NCI-H2029 treated with DMSO at 0.1 percent for 48 hours (cell line): ENCODE results near the gene NEURL1B.
A peak's percentile ranks its signal among the peaks of the same experiment; 100 is the strongest.
"Not testable (repeated sequence)": the region's sequence is repeated elsewhere in the genome, so short reads cannot be mapped to it uniquely, and the experiment has no call there.

ENCODE experiments used
- DNase-seq: peaks from one replicate; lab custom pipeline; 2025; lab: John Stamatoyannopoulos, UW

The NEURL1B gene, protein sequence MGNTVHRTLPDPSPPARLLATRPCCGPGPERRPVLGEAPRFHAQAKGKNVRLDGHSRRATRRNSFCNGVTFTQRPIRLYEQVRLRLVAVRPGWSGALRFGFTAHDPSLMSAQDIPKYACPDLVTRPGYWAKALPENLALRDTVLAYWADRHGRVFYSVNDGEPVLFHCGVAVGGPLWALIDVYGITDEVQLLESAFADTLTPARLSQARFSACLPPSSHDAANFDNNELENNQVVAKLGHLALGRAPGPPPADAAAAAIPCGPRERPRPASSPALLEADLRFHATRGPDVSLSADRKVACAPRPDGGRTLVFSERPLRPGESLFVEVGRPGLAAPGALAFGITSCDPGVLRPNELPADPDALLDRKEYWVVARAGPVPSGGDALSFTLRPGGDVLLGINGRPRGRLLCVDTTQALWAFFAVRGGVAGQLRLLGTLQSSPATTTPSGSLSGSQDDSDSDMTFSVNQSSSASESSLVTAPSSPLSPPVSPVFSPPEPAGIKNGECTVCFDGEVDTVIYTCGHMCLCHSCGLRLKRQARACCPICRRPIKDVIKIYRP

DNA sequence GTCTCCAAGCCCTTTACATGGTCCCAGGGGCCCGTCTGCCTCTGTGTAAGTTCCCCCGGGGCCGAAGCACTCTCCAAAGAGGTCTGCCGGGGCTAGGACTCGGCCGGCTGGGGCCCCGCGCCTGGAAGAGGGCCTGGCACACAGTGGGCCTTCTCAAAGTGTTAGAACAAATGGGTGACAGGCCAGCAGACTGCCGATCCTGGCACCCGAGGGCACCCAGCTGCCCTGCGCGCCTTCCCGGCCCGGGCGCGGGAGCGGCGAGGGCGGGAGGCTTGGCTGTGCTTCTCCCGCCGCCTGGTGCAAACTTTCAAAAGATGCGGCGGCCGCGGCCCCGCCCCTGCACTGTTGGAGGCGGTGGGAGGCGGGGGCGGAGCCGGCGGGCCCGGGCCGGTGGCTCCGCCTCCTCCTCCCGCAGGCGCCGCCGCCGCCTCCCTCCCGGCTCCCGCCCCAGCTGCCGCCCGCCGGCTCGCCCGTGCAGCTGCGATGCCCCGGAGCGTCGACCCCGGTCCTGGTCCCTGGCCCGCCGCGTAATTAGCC is at the start of gene NEURL1B:
NEURL1B (plus strand) TSS at position 442 of the 537 bp plus-strand sequence. CDS start 144 bp downstream, outside the sequence.
- peak; percentile 14 for DNase-seq

DNA sequence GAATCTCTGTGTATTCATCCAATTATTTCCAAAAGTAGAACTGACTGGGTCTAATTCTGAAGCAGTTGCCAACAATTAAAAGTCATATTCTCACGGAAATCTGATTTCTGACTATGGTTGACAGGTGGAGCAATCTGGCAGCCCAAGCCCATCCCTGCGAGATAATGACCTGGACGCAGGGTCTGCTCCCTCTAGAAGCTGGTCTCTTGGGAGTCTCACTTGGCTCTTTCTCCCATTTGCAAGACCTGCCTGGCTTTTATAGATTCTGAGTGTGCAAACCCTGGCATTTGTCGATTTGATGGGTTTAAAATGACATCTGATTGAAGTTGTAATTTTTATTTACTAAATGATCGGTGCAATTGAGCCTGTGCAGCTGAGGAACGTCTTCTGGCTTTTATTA is 49.4 kb upstream of the NEURL1B start:
- DNase-seq: no peak

DNA sequence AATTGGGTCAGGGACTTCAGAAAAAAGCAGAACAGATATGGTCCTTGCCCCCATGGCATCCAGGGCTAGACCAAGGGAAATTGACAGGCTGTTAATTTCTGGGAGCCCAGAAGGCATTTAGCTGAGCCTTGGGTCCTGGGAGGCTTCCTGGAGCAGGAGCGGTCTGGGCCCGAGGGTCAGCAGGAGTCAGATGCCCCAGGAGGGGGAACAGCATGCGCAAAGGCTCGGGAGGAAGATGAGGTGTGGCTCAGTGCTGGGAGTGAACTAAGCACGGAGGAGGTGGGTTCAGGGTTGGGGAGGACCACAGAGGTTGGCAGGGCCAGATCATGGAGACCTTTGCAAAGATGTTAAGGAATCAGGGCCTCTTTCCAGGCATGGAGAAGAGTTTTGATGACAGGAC is 48.2 kb upstream of the NEURL1B start:
- DNase-seq: no peak

DNA sequence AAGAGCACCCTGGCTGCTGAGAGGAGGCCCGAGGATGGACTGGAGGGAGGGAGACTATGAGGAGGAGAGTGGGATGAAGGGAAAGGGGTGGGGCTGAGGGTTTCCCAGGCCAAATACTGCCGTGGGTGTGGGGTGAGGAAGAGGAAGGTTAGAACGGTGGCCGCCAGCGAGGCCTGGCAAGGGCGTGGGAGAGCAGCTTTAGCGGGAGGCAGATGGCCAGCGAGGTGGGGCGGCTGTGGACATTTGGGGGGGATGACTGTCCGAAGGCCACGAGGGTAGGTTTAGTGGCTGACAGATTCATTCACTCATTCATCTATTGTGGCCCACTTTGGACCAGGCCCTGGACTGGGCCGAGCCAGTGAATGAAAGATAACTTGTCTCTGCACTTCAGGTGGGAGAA is 47.8 kb upstream of the NEURL1B start:
- no peak for DNase-seq

DNA sequence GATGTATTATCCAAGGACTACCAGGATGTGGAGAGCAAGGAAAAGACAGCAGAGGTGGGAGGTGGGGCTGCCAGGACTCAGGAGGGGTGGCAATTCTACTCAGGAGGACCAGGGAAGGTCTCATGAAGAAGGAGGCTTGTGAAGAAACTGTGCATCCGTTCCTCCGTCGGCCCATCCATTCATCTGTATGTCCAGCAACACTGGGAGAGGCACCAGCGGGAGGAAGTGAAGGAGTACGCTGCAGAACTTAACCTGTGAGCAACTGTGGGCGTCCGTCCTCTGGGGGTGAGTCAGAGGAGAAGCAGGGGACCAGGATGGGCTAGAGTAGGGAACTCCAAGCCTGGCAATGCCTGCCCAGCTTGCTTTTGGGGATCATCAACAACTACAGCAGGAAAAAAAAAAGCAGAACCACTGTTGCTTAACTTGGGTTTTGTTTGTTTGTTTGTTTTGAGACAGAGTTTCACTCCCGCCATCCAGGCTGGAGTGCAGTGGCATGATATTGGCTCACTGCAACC is 47.3 kb upstream of the NEURL1B start:
- no peak for DNase-seq

DNA sequence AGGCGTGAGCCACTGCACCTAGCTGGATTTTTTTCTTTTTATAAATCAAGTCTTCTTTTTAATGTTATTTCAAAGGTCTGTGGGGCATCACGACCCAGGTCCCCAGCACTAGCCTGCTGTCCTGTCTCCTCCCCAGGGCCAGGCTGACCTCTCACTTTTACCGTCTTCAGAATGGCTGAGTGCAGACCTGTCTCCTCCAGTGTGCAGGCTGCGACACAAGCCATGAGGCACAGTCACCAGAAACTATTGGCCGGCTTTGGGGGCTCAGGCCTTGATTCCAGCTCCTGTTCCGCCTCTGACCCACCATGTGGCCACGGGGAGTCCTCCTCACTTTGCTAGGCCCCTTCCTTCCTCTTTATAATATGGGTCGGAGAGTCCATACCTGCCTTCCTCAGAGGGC is 46.6 kb upstream of the NEURL1B start:
- no peak for DNase-seq

DNA sequence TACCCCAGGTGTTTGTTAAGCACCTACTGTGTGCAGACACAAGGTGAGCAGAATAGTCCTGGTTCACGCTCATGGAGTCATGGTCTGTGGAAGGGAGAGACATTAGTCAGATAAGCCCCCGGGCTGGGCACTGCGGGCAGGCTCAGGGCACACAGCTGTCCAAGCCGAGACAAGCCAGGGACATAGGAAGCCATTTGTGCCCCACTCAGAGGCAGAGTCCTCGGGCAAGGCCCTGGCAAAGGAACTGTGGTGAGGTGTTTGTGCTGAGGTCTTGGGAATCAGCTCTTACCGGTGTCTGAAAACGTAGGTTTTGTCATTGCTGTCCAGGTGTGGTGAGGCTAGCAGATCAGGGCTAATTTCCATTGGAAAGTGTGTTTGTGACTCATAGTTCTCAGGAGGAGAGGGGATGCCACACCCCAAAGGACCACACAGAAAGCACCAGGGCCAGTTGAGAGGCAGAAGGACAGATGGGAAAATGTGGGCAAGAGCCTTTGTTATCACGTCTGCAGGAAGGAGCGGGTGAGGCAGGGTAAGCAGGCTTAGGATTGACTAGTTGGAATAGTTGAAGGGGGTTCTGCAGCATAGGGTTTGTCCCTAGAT is 46.1 kb upstream of the NEURL1B start:
- no peak for DNase-seq

DNA sequence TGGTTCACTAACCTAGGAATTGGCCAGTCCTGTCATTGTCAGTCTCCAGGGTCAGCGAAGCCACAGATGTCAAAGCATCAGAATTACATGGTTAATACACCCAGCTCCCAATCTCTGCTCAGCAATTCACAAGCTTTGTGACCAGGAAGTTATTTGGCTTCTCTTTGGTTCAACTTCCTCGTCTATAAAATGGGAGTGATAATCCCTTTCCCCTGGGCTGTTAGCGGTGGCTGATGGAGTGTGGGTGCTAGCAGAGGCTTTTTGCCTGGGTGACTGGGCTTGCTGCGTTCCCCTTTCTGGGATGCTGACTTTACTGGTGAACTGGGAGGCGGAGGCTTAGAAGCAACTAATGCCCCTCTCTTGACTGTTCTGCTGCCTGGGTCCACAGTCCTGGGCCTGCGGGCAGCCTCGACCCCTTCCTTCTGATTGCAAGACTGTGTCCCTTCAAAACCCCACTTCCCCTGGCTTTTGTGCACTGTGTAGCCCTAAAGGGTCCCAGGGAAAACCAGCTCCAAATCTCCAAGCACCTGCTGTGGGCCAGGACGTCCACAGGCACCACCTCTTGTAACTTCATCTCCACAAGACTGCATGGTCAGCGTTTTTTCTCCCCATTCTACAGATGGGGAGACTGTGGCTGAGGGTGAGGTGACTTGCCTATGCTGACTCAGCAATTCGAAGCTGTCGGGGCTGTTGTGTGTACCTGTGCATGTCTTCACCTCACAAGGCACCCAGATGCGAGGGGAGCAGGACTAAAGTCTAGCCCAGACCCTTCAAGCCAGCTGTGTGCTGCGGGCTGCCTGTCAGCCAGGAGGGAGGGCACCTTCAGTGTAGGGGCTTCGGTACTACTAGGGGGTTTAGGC is 45.2 kb upstream of the NEURL1B start:
- no peak for DNase-seq

DNA sequence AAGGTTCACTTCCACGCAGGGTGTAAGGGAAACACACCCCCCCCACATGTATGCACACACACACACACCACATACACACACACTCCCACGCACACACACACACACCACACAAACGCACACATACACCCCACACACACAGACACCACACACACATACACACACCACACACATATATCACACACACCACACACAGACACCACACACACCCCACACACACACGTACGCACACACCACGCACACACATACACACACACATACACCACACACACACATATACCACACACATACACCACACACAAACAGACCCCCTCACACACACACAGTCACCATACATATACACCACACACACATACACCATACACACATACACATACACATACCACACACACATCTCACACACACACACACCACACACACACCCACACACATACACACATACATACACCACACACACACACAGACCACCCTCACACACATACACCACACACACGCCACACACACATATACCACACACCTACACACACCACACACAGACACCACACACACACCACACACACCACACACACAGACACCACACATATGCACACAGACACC is 44.3 kb upstream of the NEURL1B start:
- DNase-seq: no peak

DNA sequence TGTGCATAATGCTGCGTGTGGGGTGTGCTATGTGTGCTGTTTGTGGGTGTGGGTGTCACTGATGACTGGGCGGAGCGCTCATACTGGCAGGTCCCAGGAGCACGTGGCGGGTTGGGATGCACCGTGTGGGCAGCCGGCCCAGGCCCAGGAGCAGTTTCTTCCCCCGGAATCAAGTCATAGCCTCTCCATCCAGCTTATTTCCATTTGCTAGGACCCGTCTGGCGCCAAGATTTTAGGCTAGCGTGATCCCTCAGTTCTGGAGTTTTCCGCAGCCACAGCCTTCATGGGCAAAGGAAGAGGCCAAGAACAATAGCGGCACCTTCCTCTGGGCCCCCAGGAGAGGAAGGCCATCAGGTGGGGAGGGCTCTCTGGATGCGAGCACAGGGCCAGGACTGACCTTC is 43.3 kb upstream of the NEURL1B start:
- DNase-seq: no peak

DNA sequence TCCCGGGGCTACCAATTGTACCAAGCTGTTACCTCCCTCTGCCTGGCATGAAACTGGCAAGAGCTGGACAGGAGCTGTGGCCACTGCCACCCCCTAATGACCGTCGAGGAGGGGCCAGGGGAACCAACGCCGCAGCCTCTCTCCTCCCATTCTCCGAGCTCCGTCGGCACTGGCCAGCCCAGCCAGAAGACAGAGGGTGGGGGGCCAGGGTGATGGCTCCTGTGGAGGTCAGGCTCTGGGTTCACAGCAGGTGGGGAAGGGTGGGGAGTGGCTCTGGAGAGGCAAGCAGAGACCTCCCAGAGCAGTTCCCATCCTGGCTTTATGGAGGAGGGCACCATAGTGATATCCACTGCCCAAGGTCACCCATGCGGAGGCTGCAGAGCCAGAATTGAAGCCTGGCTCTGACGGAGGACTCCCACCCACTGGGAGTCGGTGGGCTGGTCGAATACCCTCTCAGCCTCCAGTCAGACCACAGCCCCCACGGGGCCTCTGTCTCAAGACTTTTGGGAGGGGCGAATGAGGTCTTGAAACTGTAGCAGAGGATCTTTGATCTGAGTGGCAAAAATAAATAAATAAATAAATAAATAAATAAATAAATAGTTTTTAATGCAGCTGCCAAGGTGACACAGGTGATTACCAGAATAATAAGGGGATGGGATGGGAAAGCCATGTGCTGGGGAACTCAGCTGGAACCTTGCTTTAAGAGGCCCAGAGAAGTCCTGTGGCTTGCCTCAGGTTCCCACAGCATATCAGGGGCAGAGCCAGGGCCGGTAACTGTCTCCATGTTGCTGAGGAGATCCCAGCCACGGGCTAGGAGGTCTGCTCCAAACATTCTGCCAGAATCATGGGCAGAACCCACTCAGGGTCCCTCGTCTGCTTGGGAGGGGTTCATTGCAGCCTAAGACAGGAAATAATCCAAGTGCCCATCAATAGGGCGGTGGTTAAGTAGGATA is 42.5 kb upstream of the NEURL1B start:
- DNase-seq: no peak

DNA sequence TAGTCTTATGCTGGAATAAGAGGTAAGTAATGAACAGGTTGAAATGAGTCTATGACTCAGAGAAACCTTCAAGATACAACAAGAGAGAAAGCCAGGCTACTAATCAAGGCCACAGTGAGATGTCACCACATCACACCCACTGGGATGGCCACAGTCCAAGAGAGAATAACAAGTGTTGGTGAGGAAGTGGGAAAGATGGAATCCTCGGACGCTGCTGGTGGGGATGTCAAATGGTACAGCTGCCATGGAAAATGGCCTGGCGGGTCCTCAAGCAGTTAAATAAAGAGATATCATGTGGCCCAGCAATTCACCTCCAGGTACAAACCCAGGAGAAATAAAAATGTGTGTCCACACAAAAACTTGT is 41.9 kb upstream of the NEURL1B start:
- DNase-seq: no peak

DNA sequence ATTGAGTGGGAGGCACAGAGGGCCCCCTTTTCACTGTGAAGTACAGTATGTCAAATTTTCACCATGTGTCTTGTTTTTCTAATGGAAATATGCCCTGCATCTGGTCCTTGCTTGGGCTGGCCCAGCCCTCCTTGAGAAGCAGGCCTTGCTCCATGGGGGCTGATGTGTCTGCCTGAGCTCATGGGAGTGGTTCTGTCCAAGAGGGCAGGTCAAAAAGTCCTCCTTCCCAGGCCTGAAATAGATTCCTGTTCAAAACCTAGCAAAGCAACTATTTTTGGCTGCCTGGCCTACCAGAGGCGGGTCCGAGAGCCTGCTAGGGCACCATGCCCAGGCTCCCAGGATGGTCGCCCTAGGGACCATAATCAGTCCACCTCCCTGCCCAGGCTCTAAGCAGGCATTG is 40.5 kb upstream of the NEURL1B start:
- DNase-seq: no peak

DNA sequence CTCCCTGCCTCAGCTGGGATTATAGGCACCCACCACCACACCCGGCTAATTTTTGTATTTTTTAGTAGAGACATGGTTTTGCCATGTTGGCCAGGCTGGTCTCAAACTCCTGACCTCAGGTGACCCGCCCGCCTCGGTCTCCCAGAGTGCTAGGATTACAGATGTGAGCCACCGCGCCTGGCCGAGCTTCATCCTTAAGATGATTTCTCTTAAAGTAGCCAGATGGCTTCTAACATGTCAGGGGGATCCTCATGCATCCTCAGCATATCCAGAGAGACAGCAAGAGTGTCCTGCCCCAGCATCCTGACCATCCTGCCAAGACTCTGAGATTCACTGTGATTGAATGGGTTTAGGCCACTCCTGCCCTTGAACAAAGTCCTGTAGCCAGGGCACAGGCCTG is 39.5 kb upstream of the NEURL1B start:
- DNase-seq: not testable (repeated sequence)

DNA sequence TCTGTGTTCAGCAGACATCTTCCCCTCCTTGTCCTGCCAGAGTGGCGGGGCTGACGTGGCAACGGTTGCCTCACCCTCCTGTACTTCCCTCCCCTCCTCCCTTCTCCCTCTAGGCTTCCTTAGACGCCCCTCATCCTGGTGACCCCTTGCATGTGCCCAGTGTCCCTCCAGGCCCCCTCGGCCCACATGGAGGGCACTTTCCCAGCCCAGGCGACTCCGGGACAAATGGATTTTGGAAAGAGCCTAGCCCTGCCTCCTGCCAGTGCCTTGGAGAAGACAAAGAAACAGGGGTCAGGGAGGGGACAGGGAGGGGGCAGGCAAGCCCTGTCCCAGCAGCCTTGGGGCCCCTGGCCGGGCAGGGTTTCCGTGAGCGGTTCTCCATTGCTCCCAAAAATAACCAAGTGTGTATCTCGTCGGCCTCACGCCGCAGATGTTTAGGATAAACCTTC is 38.3 kb upstream of the NEURL1B start:
- DNase-seq: no peak

DNA sequence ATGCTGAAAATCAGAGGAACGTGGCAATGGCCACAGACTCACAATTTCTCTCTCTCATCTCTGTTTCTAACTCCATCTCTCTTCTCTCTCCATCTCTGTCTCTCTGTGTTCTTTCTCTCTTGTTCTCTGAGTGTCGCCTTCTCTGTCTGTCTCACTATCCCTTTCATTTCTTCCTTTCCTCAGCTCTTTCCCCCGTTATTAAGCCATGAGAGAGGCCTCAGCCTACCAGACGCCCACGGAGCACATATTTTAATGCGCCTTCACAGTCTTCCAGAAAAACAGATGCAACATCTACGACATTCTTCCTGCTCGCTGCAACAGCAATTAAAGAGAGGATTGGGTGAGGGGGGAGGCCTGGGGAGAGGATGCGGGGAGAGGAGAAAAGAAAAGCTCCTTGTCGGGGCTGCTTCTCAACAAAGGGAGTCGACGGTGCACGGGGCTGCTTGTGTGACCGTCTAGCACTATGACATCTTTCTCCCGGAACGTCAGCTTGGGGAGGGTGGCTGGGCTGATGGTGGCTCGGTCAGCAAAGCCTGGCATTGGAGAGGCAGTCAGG is 37.7 kb upstream of the NEURL1B start:
- no peak for DNase-seq

DNA sequence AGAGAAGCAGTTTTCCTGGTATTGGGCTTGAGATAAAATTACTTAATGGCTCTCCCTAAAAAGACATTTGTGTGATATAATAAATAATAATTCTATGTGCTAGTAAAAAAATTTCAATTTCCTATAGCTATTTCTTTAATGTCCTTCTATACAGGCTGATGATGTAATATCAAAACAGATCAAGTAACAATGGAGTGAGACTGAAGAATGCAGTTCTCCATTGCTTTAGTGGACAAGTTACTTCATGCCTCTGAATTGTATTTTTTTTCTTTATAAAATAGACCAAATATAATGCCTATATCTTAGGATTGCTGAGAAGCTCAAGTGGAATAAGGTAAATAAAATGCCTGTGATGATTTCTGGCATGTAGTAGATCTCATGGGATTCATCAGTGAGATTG is 35.6 kb upstream of the NEURL1B start:
- DNase-seq: no peak

DNA sequence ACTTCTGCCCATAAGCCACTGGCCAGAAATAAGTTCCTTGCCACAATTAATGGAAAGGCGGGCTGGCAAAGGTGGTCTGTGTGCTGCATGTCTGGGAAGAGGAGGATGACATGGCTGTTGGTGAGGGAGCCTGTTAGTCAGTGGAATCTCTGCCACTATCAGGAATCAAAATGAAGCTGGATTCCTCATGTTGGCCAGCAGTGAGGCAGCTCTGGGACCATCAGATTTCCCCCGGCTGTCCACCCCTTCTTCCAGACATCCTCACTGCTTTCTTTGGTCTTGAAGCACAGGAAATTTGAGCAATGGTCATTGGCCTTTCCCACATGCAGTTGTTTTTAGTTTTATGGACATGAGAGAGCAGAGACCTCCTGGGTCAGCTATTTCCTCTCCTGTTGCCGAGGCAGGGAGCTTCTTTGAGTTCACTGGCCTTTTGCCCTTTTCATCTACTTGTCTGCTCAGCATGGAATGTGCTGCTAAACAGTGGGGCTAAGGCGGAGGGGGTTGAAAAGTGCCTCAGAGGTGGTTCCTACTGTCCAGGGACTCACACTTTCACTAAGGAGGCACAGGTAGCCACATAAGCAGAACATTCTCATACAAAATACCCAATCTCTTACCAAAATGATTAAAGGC is 34.8 kb upstream of the NEURL1B start:
- DNase-seq: no peak

DNA sequence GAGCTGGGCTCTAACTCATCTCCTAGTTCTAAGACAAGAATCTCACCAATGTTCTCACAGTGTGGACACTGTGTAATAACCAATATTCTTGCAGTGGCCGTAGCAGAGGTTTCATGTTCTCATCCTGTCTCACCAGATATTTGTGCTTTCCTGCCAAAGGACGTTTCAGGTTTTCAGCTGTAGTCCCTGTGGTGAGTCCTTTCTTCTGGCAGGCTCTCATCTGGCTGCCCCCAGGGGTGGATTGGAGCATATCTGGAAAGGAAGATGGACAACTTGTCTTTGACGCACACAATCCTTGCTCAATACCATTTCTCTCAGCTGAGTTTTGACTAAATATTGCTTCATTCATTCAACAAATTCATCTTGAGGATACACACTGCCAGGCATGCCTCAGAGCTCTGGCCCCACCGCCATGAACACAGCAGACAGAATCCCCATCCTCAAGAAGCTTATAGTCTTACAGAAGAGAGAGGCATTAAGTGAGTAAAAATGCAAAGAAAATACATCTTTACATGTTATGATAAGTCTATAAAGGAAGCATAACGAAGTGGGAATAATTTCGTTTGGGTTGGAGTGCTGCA is 33.8 kb upstream of the NEURL1B start:
- no peak for DNase-seq
